Cardiac septum (tissue), 1 donor: ENCODE data around the gene CARM1. TPM values are rescaled to one million over a fixed set of nuclear protein-coding genes. Genes with fewer than 3 reads are reported as not detected.
A peak's percentile ranks its signal among the peaks of the same experiment; 100 is the strongest.
"Not testable (repeated sequence)": the region's sequence is repeated elsewhere in the genome, so short reads cannot be mapped to it uniquely, and the experiment has no call there.

ENCODE experiments used
- DNase-seq: peaks from one replicate; pipeline ENCODE4 v3.0.0-alpha.2; 2020; ENCODE audit warnings: low spot score
- intact Hi-C: fragments of 100-400 bp; cut with DNase I; formaldehyde crosslinking; loops from one replicate; pipeline ENCODE4 v1.14.0; 2022
- total RNA-seq: library from RNA; stranded (reverse); fragmentation: NEBNext Ultra II Directional; extraction: Animal tissue kit (Norgen Biotek cat#: 25700); gene quantifications from one replicate; pipeline ENCODE4 v1.2.1, GENCODE V29; 2021
- donor health status: DM: no; HTN: no; CAD: no.

The CARM1 gene
- total RNA-seq, 1 donor from 2014 or later = 28.1 TPM

DNA sequence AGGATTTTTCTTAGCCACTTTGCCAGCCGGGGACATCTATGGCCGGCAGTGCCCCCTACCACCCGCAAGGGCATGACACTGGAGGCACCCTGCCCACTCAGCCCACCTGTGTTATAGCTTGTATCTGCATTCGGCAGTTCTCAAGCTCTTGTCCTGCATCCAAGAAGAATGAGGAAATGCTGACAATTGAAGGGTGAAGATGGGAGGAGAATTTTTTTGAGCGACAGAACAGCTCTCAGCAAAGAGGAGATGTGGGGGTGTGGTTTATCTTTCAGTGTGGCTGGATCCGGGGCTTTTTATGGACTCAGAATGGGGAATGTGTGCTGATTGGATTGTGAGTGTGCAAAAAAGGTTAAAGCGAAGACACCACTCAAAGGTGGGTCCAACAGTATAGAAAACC is 28.6 kb upstream of the CARM1 start:
- DNase-seq = no peak
- intact Hi-C loops = no loop called here

- DNase-seq = no peak
- intact Hi-C loops = no loop called here
Observed at GRCh38 chr19:10846500-10847202, 24.7 kb upstream of the CARM1 start.

DNA sequence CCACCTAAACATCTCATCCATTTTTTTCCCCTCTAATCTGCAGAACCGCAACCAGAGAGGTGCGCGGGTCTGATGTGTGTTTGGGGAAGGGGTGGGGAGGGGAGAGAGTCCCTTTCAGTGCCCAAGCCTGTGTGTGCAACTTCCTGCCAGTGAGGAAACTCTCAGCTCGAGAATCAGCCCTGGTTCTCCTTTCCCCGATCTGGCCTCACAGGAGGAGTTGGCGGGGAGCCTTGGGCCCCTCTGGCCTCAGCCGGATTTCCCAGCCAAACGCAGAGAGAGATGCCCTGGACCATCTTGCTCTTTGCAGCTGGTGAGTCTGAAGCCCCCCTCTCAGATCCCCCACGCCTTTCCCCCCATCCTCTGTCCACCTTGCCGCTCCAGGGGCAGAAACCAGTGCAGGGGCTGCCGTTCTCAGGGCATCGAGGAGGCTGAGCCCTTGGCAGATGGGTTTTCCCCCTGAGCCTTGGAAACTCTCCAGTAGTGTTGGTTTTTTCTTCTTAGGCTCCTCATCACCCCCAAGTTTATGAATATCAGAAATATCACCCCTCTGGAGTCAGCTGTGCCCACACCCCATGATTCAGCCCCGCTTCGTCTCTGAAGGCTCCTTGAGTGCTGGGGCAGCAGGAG is 23.0 kb upstream of the CARM1 start, which contains the start of gene C19orf38:
Gene C19orf38, plus strand, starts transcription at position 186 of the 627 bp plus-strand sequence. Its CDS starts 94 bp downstream, at position 280.
- peak; percentile 88 for DNase-seq
- intact Hi-C loops = no loop called here

GRCh38 chr19:10850631-10851030 is 20.7 kb upstream of the CARM1 start:
- intact Hi-C loops = no loop called here
- DNase-seq = no peak

- intact Hi-C loops = no loop called here
- DNase-seq = no peak
Observed at GRCh38 chr19:10852098-10852800, 19.1 kb upstream of the CARM1 start.

DNA sequence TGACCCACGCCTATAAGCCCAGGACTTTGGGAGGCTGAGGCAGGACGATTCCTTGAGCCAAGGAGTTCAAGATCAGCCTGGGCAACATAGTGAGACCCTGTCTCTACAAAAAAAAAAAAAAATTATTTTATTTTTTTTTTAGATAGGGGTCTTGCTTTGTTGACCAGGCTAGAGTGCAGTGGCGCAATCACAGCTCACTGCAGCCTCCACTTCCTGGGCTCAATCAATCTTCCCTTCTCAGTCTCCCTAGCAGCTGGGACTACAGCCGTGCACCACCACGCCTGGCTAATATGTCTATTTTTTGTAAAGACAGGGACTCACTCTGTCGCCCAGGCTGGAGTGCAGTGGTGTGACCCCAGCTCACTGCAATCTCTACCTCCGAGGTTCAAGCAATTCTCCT is 18.4 kb upstream of the CARM1 start:
- DNase-seq = no peak
- intact Hi-C loops = no loop called here

DNA sequence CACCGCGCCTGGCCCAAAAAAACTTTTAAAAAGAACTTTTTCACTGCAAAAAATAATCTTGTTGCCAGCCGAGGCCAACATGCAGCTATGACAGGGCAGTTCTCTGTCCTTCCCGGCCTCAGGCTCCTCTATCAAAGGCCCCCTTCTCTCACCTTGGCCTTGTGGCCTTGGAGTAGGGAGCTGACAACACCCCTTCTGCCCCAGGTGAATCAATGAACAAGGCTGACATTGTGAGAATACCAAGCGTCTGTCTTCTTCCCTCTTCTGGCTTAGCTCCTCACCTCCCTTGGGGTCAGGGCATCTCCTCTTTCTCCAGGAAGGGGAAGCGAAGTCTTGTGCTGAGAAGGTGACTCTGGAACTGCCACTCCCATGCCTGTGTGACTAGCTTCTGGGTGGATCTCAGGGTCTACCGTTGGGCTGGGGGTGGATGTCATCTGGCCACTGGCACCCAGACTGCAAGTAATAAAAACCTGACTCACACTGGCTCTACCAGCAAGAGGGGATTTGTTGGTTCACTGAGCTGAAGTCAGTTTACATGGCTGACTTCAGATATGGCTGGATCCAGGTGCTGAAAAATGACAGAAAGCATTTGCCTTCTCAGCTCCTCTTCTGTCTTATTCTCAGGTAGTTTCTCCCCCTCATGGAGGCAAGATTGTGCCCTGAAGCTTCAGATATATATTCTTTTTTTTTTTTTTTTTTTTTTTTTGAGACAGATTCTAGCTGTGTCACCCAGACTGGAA is 16.8 kb upstream of the CARM1 start:
- intact Hi-C loops = no loop called here
- DNase-seq = no peak

DNA sequence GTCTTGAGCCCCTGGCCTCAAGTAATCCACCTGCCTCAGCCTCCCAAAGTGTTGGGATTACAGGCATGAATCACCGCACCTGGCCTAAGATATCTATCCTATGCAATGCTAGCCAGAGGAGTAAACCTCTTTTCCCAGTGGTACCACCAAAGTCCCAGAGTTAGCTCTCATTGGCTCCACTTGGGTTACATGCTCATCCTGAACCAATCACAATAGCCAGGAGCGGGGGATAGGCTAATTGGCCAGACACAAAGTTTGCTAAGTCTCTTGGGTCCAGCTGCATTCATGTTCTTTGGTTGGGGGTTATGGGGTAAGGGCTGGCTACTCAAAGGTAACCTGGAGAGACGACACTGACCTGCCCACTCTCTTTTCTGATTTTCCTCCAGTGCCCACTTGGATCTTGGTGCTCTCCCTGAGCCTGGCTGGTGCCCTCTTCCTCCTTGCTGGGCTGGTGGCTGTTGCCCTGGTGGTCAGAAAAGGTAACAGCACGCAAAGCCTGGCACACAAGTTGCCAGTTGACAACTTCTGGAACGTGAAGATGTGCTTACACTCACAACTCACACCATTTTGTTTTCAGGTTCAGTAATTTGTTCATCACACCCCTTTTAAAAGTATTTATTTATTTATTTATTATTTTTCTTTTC is 15.4 kb upstream of the CARM1 start:
- DNase-seq = no peak
- intact Hi-C loops = no loop called here

DNA sequence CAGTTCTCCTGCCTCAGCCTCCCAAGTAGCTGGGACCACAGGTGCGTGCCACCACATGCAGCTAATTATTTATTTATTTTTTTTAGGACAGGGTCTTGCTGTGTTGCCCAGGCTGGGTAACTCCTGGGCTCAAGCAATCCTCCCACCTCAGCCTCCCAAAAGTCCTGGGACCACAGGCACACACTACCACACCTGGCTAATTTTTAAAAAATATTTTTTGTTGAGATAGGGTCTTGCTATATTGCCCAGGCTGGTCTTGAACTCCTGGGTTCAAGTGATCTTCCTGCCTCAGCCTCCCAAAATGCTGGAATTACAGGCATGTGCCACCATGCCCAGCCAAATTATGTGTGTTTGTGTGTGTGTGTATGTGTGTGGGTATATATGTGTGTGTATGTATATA is 14.5 kb upstream of the CARM1 start:
- intact Hi-C loops, DNase-seq: not testable (repeated sequence)

DNA sequence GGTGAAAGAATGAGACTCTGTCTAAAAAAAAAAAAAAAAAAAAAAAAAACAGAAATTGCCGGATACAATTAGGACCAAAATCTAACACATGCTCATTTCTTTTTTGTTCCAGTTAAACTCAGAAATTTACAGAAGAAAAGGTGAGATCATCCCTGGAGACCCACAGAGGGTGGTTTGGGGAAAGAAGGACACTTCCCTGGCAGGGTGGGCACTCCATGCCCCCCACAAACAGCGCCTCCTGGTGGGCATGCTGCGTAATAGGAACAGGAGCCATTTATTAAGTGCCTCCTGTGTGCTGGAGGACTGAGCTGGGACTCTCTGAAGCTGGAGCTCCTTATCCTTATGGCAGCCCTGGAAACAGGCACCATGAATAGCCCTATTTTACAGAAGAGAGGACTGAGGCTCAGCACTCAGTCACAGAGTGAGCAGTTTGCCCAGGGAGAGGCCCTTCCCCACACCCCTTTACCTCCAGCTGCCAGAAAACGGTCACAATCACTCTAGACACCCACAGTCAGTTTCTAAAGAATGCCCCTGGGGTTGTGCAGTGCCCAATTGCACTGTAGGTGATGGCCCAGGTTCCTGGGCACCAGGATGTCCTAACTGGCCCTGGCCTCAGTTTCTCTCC is 13.0 kb upstream of the CARM1 start:
- intact Hi-C loops = no loop called here

DNA sequence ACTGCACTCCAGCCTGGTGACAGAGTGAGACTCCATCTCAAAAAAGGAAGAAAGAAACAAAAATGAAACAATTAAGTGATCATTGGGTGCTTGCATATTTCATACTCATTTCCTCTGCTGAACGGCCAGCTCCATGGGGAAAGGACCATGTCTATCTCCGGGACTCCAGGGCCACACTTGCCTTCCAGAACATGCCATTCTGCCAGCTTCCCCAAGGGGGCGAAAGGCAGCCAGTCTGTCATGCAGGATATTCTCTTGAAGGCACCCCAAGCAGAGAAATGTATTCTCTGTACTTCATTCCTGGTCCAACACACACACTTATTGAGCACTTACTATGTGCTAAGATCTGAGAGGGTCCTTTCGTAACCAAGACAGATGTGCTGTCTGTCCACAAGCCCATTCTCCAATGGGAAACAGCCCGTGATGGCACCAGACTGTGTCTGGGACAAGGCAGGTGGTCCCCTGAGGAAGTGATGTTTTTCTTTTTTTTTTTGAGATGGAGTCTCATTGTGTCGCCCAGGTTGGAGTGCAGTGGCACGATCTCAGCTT is 10.2 kb upstream of the CARM1 start:
- DNase-seq = no peak
- intact Hi-C loops = loop anchor here (5.0 kb wide), 1 partner anchor 89 kb away; no protein-coding TSS in a partner anchor

More for the DNA sequence above, 13.0 kb upstream of the CARM1 start:
- no peak for DNase-seq

DNA sequence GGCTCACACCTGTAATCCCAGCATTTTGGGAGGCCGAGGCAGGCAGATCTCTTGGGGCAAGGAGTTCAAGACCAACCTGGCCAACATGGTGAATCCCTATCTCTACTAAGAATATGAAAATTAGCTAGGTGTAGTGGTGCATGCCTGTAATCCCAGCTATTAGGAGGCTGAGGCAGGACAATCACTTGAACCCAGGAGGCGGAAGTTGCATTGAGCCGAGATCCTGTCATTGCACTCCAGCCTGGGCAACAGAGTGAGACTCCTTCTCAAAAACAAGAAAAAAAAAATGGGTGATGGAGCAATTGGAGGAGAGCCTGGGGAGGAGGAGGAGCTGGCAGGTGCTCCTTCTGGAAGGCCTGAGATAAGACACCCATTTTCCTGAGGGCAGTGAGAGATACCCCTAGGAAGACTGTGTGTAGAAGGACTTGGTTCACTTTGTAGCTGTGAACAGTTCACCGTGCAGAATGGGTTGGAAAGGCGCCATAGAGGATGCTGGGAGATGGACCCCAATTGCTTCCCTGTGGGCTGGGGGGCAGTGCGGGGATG is 8.7 kb upstream of the CARM1 start:
- DNase-seq = no peak
- intact Hi-C loops = loop anchor here (5.0 kb wide), 1 partner anchor 90 kb away; no protein-coding TSS in a partner anchor

- intact Hi-C loops = loop anchor here (5.0 kb wide), 1 partner anchor 91 kb away; no protein-coding TSS in a partner anchor
- no peak for DNase-seq
Observed at GRCh38 chr19:10863107-10863717, 8.1 kb upstream of the CARM1 start.

GRCh38 chr19:10864538-10864899 is 6.8 kb upstream of the CARM1 start:
- intact Hi-C loops = loop anchor here (2.0 to 5.0 kb wide), 2 partner anchors 92 to 148 kb away; no protein-coding TSS in a partner anchor
- DNase-seq = peak; percentile 92

GRCh38 chr19:10866495-10866894 is 4.9 kb upstream of the CARM1 start:
- intact Hi-C loops = no loop called here
- no peak for DNase-seq

DNA sequence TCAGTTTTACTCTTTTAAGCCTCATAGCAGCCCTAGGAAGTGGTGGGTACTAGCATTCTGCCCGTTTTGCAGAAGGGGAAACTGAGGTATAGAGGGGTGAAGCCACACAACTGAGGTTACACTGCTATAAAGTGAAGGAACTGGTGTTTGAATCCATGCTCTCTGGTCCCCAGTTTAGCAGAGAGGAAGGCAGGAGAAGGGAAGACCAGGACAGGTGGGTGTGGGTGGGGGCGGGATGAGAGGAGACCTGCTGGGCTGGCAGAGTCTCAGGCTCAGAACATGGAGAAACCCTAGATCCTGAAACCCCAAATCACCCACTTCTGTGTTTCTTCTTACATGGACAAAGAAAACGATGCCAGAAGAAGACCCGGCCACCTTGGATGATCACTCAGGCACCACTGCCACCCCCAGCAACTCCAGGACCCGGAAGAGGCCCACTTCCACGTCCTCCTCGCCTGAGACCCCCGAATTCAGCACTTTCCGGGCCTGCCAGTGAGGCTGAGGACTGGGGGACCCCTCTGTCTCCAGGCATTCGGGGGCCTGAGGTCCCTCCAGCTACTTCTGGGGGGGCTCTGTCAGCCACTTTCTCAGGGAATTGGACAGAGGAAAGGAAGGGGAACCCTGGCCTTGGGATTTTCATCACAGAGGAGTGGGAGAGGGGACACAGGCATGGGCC is 2.3 kb upstream of the CARM1 start:
- no peak for DNase-seq
- intact Hi-C loops = no loop called here

- DNase-seq, intact Hi-C loops: not testable (repeated sequence)
Observed at GRCh38 chr19:10869872-10870311, 1.5 kb upstream of the CARM1 start.
